ENCODE measurements around the gene DNAJB9. TPM values are rescaled to one million over a fixed set of nuclear protein-coding genes. Genes with fewer than 3 reads are reported as not detected.

DNAJB9 gene
- total and polyA plus RNA-seq, 2 of the 13 experiments (the other 11 are each of a cell fraction or from before 2014, with no cell fraction given): 8.6 to 16.4 TPM

- no peaks in the 10 kb centered on the region for H3K4me1 ChIP-seq (ENCODE audit: insufficient read depth, low read length)
- DNase-seq (ENCODE audit: low spot score): no peak
- no TSS peak for BruUV-seq (replicated peaks)
- H3K79me2 ChIP-seq (ENCODE audit: insufficient read depth, low read length): no peaks in the 10 kb centered on the region
- POLR2A ChIA-PET: no interaction called here
- peaks cover 3 to 20% of the 10 kb centered on the region in 2 experiments; a peak in 4 of 5 replicates for H3K27me3 ChIP-seq (ENCODE audit: control insufficient read depth in 1 of 2, insufficient read depth in 2 of 2, low read length in 2 of 2)
- intact Hi-C loops (cut with micrococcal nuclease; ENCODE audit: unreplicated experiment) (no loop called here), in situ Hi-C loops (cut with HindIII; ENCODE audit: extremely low pct_ligation_motif_present, low pct_unique_long_range_greater_than_20kb) (no loop called here)
- no peak overlapping the region for H2AFZ ChIP-seq (ENCODE audit: low read length)
- H4K20me1 ChIP-seq (ENCODE audit: insufficient read depth, low read length): no peaks in the 10 kb centered on the region
- no peak overlapping the region for H3K9ac ChIP-seq (ENCODE audit: insufficient read depth, low read depth, low read length)
- H3K27ac ChIP-seq (ENCODE audit: extremely low read length, insufficient read depth, low read length): no peak overlapping the region
- H3K4me3 ChIP-seq (replicated peaks in 1 of 3; ENCODE audit: insufficient read depth in 1 of 3, low read depth in 2 of 3, low read length in 3 of 3): no peak overlapping the region
- no peak for ATAC-seq
- CTCF ChIA-PET (ENCODE audit: low intra/inter-chr PET ratio, low total read pairs): no interaction called here
- no peaks in the 10 kb centered on the region for H3K9me3 ChIP-seq (ENCODE audit: low read length)
- no peak for FAIRE-seq
- no peaks in the 10 kb centered on the region for H3K36me3 ChIP-seq (replicated peaks in 1 of 2; ENCODE audit: control insufficient read depth in 1 of 2, insufficient read depth in 2 of 2, low read length in 2 of 2)
- H3K4me2 ChIP-seq (ENCODE audit: low read depth, low read length): no peak overlapping the region
- WGBS (ENCODE audit: low lambda C conversion rate): 78% methylated on average over 4 of the region's 4 CpGs
- TF ChIP-seq SKIL (CRISPR knock-in tag; IDR thresholded peaks at IDR 0.05; ENCODE audit: borderline replicate concordance): no peak
- no peak for TF ChIP-seq CEBPG (CRISPR knock-in tag; IDR thresholded peaks at IDR 0.05)
- TF ChIP-seq CBFB (CRISPR knock-in tag; IDR thresholded peaks at IDR 0.05): no peak
- TF ChIP-seq KLF15 (CRISPR knock-in tag; IDR thresholded peaks at IDR 0.05; ENCODE audit: borderline replicate concordance): no peak
- no peak for TF ChIP-seq YEATS4 (CRISPR knock-in tag; IDR thresholded peaks at IDR 0.05; ENCODE audit: borderline replicate concordance)
- TF ChIP-seq ZSCAN20 (CRISPR knock-in tag; IDR thresholded peaks at IDR 0.05; ENCODE audit: borderline replicate concordance): no peak
- no peak for TF ChIP-seq ZNF552 (CRISPR knock-in tag; IDR thresholded peaks at IDR 0.05; ENCODE audit: borderline replicate concordance)
- no peak for TF ChIP-seq ATF1 (CRISPR knock-in tag; IDR thresholded peaks at IDR 0.05)
- no peak for TF ChIP-seq ZNF7 (CRISPR knock-in tag; IDR thresholded peaks at IDR 0.05)
- TF ChIP-seq HMG20B (CRISPR knock-in tag; conservative IDR thresholded peaks at IDR 0.05): no peak
- no peak for TF ChIP-seq ZNF513 (CRISPR knock-in tag; conservative IDR thresholded peaks at IDR 0.05)
- no peak for TF ChIP-seq TERF1 (CRISPR knock-in tag; IDR thresholded peaks at IDR 0.05)
- TF ChIP-seq RFX5 (IDR thresholded peaks at IDR 0.05; ENCODE audit: low read depth, low read length): no peak
- no peak for TF ChIP-seq PRMT3 (CRISPR knock-in tag; IDR thresholded peaks at IDR 0.05; ENCODE audit: borderline replicate concordance, low read depth)
- TF ChIP-seq ZBTB7A (CRISPR knock-in tag; IDR thresholded peaks at IDR 0.05): no peak
- no peak for TF ChIP-seq MAFK (conservative IDR thresholded peaks at IDR 0.05 in 1 of 2, IDR thresholded peaks at IDR 0.05 in 1 of 2; ENCODE audit: low read length in 2 of 2)
- no peak for TF ChIP-seq TGIF2 (CRISPR knock-in tag; IDR thresholded peaks at IDR 0.05)
- no peak for TF ChIP-seq SOX6 (IDR thresholded peaks at IDR 0.05)
- TF ChIP-seq SOX6 (CRISPR knock-in tag; IDR thresholded peaks at IDR 0.05): no peak
- no peak for TF ChIP-seq ZNF44 (CRISPR knock-in tag; IDR thresholded peaks at IDR 0.05)
Observed at GRCh38 chr7:108596560-108596959, 26.9 kb downstream of the DNAJB9 start.
